ENCODE data around the gene OR1M1. TPM values are rescaled to one million over a fixed set of nuclear protein-coding genes. Genes with fewer than 3 reads are reported as not detected.
"Not testable (repeated sequence)": the region's sequence is repeated elsewhere in the genome, so short reads cannot be mapped to it uniquely, and the experiment has no call there.

Gene OR1M1
- total and polyA plus RNA-seq, 2 donors from 2014 or later: not detected

DNA sequence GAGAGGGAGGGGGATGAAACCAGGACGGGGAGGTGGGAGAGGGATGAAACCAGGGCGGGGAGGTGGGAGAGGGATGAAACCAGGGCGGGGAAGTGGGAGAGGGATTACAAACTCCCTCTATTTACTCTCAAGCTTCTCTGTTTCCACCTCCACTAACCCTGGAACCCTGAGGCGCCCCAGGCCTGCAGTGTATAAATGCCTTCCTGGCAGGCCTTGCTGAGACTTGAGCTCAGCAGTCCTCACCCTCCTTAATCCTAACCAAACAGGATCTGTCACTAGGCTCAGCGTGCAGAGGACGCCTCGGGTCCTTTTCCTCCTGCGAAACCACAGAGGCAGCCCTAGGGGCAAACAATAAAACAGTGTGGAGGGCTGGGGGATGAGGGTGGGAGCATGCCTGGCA, 32.1 kb upstream of the OR1M1 start:
- no peaks in the 10 kb centered on the region for H3K4me1 ChIP-seq (ENCODE audit: control insufficient read depth in 2 of 3, insufficient read depth in 2 of 3, low read depth in 1 of 3, low read length in 3 of 3)
- H3K4me3 ChIP-seq (ENCODE audit: low read length in 3 of 3): no peak overlapping the region
- no peak overlapping the region for H3K9ac ChIP-seq (ENCODE audit: low read length in 3 of 3)
- H3K27me3 ChIP-seq (ENCODE audit: control insufficient read depth, insufficient read depth, low read length): no peaks in the 10 kb centered on the region
- H3K9me3 ChIP-seq (ENCODE audit: control insufficient read depth in 2 of 3, insufficient read depth in 1 of 3, low read length in 3 of 3): peaks cover 0 to 2% (median 0%) of the 10 kb centered on the region in 3 donors
- DNase-seq (peak in 4 of 5 donors; percentile 71 to 79 (median 76)), FAIRE-seq (no peak)
- TF ChIP-seq, protein P1, sequence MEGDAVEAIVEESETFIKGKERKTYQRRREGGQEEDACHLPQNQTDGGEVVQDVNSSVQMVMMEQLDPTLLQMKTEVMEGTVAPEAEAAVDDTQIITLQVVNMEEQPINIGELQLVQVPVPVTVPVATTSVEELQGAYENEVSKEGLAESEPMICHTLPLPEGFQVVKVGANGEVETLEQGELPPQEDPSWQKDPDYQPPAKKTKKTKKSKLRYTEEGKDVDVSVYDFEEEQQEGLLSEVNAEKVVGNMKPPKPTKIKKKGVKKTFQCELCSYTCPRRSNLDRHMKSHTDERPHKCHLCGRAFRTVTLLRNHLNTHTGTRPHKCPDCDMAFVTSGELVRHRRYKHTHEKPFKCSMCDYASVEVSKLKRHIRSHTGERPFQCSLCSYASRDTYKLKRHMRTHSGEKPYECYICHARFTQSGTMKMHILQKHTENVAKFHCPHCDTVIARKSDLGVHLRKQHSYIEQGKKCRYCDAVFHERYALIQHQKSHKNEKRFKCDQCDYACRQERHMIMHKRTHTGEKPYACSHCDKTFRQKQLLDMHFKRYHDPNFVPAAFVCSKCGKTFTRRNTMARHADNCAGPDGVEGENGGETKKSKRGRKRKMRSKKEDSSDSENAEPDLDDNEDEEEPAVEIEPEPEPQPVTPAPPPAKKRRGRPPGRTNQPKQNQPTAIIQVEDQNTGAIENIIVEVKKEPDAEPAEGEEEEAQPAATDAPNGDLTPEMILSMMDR (IDR thresholded peaks at IDR 0.05; ENCODE audit: borderline replicate concordance, extremely low read depth, insufficient read depth): no peak
- intact Hi-C loops (cut with DNase I): no loop called here
- H3K36me3 ChIP-seq (ENCODE audit: control insufficient read depth in 2 of 3, insufficient read depth in 3 of 3, low read length in 3 of 3): no peaks in the 10 kb centered on the region
- no peak overlapping the region for H3K27ac ChIP-seq (ENCODE audit: low read depth in 2 of 2, low read length in 2 of 2)

DNA sequence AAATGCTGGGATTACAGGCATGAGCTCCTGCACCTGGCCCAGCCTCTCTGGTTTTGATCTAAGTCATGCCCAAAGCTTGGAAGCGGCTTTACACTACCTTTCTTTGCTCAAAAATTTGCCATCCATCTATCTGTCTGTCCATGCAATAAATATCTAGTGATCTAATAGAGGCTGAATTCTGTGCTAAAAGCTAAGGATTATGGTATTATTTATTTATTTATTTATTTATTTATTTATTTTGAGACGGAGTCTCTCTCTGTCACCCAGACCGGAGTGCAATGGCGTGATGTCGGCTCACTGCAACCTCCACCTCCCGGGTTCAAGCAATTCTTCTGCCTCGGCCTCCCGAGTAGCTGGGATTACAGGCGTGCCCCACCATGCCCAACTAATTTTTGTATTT, 30.7 kb upstream of the OR1M1 start:
- H3K9me3 ChIP-seq (ENCODE audit: control insufficient read depth in 2 of 3, insufficient read depth in 1 of 3, low read length in 3 of 3); H3K27ac ChIP-seq (ENCODE audit: low read depth in 2 of 2, low read length in 2 of 2); DNase-seq; H3K4me1 ChIP-seq (ENCODE audit: control insufficient read depth in 2 of 3, insufficient read depth in 2 of 3, low read depth in 1 of 3, low read length in 3 of 3); intact Hi-C loops (cut with DNase I); FAIRE-seq; H3K36me3 ChIP-seq (ENCODE audit: control insufficient read depth in 2 of 3, insufficient read depth in 3 of 3, low read length in 3 of 3); H3K27me3 ChIP-seq (ENCODE audit: control insufficient read depth, insufficient read depth, low read length); H3K4me3 ChIP-seq (ENCODE audit: low read length in 3 of 3); H3K9ac ChIP-seq (ENCODE audit: low read length in 3 of 3): not testable (repeated sequence)

DNA sequence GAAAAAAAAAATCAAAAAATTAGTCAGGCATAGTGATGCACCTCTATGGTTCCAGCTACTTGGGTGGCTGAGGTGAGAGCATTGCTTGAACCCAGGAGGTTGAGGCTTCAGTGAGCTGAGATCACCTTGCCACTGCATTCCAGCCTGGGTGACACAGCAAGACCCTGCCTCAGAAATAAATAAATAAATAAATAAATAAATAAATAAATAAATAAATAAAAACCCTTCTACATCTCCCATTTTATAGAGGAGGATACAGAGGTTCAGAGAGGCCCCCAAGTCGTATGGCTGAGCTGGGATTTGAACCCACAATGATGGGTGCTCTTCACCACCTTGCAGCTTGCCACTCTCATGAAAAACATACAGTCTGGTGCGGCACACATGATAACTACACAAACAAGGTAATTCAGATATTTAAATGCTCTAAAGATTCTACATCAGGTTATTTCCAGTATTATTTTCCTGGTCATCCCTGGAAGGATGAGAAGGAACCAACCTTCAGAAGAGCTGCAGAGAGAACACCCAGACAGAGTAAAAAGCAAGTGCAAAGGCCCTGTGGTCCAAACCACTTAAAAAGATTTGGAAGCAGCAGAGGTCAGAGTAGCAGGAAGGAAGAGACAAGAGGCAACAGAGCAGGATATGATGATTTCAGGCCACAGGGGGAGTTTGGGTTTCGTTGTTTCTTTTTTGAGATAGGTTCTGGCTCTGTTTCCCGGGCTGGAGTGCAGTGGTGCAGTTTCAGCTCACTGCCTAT, 29.2 kb upstream of the OR1M1 start:
- no peak for DNase-seq
- no peaks in the 10 kb centered on the region for H3K4me1 ChIP-seq (ENCODE audit: control insufficient read depth in 2 of 3, insufficient read depth in 2 of 3, low read depth in 1 of 3, low read length in 3 of 3)
- H3K36me3 ChIP-seq (ENCODE audit: control insufficient read depth in 2 of 3, insufficient read depth in 3 of 3, low read length in 3 of 3): no peaks in the 10 kb centered on the region
- no peak overlapping the region for H3K4me3 ChIP-seq (ENCODE audit: low read length in 3 of 3)
- no peak overlapping the region for H3K9ac ChIP-seq (ENCODE audit: low read length in 3 of 3)
- H3K27ac ChIP-seq (ENCODE audit: low read depth in 2 of 2, low read length in 2 of 2): no peak overlapping the region
- no peaks in the 10 kb centered on the region for H3K9me3 ChIP-seq (ENCODE audit: control insufficient read depth in 2 of 3, insufficient read depth in 1 of 3, low read length in 3 of 3)
- intact Hi-C loops (cut with DNase I): no loop called here
- FAIRE-seq: no peak
- TF ChIP-seq, protein P1 (IDR thresholded peaks at IDR 0.05; ENCODE audit: borderline replicate concordance, extremely low read depth, insufficient read depth): no peak
- no peaks in the 10 kb centered on the region for H3K27me3 ChIP-seq (ENCODE audit: control insufficient read depth, insufficient read depth, low read length)

DNA sequence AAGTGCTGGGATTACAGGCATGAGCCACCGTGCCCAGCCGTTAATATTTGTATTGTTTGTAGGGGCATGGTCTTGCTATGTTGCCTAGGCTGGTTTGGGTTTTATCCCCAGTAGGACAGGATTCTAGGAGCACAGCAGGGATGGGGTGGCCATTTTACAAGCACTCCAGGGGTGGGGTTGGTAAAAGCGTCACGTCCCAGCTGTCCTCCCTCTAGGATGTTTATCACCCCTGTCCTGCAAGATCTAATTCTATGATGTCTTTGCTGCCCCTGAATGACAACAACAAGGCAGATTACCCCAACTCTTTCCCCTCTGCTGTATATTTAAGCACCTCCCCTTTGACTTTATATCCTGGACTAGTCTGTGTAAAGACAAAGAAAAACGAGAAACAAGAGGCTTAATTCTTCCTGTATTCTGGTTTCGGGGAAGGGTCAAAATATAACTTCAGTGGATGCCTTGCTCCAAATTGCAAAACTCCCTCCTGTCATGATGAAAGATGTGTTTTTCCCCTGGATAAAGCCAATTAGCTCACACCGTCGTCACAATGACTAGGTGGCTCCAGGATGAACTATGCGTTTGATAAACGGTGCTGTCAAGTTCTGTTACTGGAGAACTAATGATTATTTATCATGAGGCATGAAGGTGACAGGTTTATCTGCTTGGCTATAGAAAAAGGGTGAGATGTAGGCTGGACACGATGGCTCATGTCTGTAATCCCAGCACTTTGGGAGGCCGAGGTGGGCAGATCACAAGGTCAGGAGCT, 27.8 kb upstream of the OR1M1 start:
- Histone ChIP-seq H3K4me3 (ENCODE audit: low read length in 3 of 3) (no peak overlapping the region), H3K4me1 (ENCODE audit: control insufficient read depth in 2 of 3, insufficient read depth in 2 of 3, low read depth in 1 of 3, low read length in 3 of 3) (no peaks in the 10 kb centered on the region), H3K9ac (ENCODE audit: low read length in 3 of 3) (no peak overlapping the region), H3K27ac (ENCODE audit: low read depth in 2 of 2, low read length in 2 of 2) (no peak overlapping the region), H3K9me3 (ENCODE audit: control insufficient read depth in 2 of 3, insufficient read depth in 1 of 3, low read length in 3 of 3) (no peaks in the 10 kb centered on the region), H3K27me3 (ENCODE audit: control insufficient read depth, insufficient read depth, low read length) (no peaks in the 10 kb centered on the region), H3K36me3 (ENCODE audit: control insufficient read depth in 2 of 3, insufficient read depth in 3 of 3, low read length in 3 of 3) (no peaks in the 10 kb centered on the region)
- intact Hi-C loops (cut with DNase I): no loop called here
- peak in 4 of 5 donors; percentile 74 to 96 (median 90) for DNase-seq
- TF ChIP-seq, protein P1 (IDR thresholded peaks at IDR 0.05; ENCODE audit: borderline replicate concordance, extremely low read depth, insufficient read depth): no peak
- no peak for FAIRE-seq
